Stimulated activated CD4-positive, alpha-beta T cell treated with anti-CD3 and anti-CD28 coated beads, Interleukin-4, amount 100 ng/mL, for 4 hours (primary cell): Measurements from ENCODE around the gene RAD23B.
A peak's percentile ranks its signal among the peaks of the same experiment; 100 is the strongest.

Experiments used
- DNase-seq, 2 experiments: peaks; one replicate each; pipeline ENCODE4 v3.0.0-alpha.2; 2020

RAD23B gene

DNA sequence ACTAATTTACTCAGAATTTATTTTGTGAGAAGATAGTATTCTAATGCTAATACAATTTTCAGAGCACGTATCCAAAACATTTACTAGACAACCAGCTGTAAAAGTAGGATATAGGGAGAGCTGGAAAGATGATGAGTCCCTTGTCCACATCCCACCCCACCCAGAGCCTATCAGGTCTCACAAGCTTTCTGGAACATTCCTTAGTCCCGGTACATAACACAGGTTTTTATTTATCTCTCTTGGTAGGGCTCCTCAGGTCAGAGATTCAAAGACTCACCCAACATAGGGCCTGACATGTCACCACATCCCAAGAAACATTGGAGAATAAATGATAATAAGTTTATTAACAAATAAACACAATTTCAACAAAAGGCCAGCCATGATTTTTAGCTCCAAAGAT is 13.8 kb upstream of the RAD23B start:
- DNase-seq: no peak

GRCh38 chr9:107269681-107270080 is 13.4 kb upstream of the RAD23B start:
- no peak for DNase-seq

- no peak for DNase-seq
Measured at GRCh38 chr9:107270082-107270481, 13.0 kb upstream of the RAD23B start.

DNA sequence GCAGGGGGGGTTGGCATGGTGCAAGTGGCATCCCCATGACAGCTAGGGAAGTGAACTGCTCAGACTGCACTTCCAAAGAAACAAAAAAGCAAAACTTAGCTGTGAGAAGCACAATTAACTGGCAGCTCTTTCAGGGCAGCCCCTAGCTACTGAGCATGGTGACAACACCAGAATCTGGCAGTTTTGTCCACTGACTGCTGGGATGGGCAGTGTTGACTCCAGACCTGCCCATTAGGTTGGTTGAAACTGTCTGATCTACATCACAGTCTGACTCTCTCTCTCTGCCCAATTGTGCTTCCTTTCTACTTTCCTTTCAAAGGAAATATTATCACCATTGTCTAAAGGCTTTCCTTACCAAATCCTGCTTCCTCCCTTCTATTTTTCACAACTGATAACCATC is 12.5 kb upstream of the RAD23B start:
- DNase-seq: no peak

GRCh38 chr9:107273634-107274033 is 9.4 kb upstream of the RAD23B start:
- DNase-seq: no peak

DNA sequence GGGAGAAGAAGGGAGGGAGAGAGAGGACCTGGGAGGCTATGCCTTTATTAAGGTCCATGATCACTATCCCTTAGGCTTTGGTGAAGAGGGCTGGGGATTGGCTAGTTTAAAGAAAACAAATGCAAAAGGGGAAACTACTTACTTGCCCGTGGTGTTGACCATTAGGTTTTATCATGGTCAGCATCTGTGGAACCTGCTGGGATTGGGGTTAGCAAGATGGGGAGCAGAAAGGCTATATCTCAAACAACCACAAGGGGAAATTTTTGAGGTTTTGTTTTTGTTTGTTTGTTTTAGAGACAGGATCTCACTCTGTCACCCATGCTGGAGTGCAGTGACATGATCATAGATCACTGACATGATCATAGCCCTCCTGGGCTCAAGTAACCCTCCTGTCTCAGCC is 9.0 kb upstream of the RAD23B start:
- no peak for DNase-seq

- DNase-seq: no peak
Measured at GRCh38 chr9:107274953-107275422, 8.1 kb upstream of the RAD23B start.

DNA sequence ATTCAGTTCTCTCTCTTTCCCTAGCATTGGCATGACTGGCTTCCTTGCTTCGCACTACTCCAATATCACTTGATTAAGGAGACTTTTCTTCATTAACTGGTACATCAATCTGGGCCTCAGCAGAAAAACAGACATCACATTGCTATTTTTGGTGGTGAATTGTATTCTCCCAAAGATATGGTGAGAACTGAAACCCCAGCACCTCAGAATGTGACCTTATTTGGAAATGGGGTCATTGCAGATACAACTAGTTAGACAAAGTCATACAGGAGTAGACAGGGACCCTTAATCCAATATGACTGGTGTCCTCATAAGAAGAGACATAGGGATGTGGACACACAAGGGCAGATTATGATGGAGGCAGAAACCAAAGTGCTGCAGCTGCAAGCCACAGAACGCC is 7.5 kb upstream of the RAD23B start:
- DNase-seq: no peak

GRCh38 chr9:107276966-107277710 is 5.9 kb upstream of the RAD23B start:
- no peak for DNase-seq

- DNase-seq: no peak
Measured at GRCh38 chr9:107277801-107278200, 5.3 kb upstream of the RAD23B start.

- DNase-seq: no peak
Measured at GRCh38 chr9:107279086-107279485, 4.0 kb upstream of the RAD23B start.

GRCh38 chr9:107280543-107280942 is 2.5 kb upstream of the RAD23B start:
- no peak for DNase-seq

GRCh38 chr9:107281184-107281583 is 1.9 kb upstream of the RAD23B start:
- DNase-seq: no peak

DNA sequence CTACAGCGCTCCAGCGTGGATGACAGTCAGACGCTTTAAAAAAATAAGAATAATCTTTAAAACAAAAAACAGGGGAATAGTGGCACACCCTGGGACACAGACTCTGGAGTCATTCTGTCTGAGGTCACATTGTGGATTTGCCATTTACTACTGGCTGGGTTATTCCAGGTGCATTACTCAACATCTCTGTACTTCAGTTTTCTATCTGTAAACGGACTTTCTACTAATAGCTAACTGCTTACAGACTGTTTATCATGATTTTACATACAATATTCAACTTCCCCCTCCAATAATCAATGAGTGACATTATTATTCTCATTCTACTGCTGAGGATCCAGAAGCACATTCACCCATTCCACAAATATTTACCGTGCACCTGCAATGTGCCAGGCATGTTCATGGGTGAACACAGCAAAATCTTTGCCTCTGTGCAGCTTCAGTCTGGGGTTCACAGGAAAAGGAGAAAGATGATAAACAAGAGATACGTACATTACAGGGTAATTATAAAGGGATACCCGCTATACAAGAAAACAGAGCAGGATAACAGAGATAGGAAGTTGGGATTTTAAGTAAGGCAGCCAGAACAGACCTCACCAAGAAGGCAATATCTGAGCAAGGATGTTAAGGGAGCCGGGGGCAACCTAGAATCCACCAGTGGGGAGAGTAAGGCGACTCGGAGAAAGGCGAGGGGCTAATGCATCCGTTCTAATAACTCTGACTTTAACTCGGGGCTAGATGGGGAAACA is 984 bp upstream of the RAD23B start:
- peak in 1 of 2 experiments; percentile 2 for DNase-seq

- peak; percentile 46 to 57 for DNase-seq
Measured at GRCh38 chr9:107283623-107284616, 841 bp downstream of the RAD23B start.

- no peak for DNase-seq
Measured at GRCh38 chr9:107284636-107285035, 1.6 kb downstream of the RAD23B start.

DNA sequence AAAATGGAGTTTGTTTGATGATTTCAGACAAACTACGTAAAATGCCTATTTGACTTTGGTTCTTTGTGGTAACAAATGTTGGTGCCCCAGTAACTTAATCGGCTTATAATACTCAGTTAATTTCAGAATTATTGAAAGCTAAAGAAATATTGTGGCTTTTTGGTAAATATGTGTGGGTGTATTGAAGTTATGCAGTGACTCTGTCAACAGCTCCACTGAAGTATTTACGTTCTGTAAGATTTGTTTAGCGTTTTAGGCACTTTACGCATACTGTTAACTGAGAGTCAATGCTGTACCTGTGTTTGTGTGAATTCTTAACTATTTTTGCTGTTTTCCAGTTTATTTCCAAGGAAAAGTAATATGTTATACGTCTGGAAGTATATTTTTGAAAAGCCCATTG is 2.2 kb downstream of the RAD23B start:
- no peak for DNase-seq

DNA sequence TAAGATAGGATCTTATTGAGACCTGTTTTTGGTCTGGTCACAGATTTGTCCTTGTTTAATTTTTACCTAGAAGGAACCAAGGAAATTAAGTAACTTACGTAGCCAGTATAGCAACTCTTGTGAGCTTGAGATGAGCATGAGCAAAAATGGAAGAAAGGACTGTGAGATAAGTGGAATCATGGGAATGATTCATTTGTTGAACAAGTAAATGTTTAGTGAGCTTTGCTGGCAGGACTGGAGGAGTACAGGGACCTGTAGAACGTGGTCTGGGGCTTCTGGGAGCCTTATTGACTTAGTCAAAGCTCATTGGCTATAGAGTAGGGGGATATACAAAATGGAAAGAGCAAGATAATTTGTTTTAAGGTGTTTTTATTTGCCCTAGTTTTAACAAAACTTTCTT is 3.0 kb downstream of the RAD23B start:
- DNase-seq: no peak

GRCh38 chr9:107288701-107289100 is 5.6 kb downstream of the RAD23B start:
- no peak for DNase-seq

- DNase-seq: no peak
Measured at GRCh38 chr9:107290619-107291018, 7.5 kb downstream of the RAD23B start.

DNA sequence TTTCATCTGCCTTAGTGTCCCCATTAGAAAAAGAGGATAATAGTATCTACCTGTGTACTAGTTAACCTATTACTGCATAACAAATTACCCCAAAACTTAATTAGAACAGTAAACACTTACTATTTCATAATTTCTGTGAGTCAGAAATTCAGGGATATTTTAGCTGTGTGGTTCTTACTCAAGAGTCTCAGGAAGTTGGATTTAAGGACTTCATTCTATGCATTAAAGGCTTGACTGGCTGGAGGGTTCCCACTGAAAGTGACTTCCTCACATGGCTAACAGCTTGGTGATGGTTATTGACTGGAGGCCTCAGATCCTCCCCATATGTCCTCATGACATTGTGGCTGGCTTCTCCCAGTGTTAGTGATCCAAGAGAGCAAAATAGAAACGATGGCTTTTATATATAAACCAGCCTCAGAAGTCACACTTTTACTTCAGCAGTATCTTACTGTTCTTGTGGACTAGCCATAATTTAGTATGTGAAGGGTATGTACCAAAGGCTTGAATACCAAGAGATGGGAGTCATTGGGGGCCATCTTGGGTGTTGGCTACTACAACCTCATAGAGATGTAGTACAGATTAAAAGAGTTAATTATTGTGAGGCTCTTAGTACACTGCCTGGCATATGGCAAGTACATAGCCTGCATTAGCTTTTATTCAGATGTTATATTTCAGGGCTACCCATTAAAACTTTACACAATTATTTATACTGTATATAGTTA is 9.9 kb downstream of the RAD23B start:
- no peak for DNase-seq

- no peak for DNase-seq
Measured at GRCh38 chr9:107293543-107294085, 10.5 kb downstream of the RAD23B start.
